Activated T-cell treated with anti-CD3 and anti-CD28 coated beads for 48 hours (primary cell): ENCODE results near the gene YPEL2.
"Not testable (repeated sequence)": the region's sequence is repeated elsewhere in the genome, so short reads cannot be mapped to it uniquely, and the experiment has no call there.

ENCODE experiments used
- DNase-seq: peaks from one replicate; pipeline ENCODE4 v3.0.0-alpha.2; 2020; ENCODE audit warnings: low read depth

The YPEL2 gene

GRCh38 chr17:59406808-59407381, 75.4 kb downstream of the YPEL2 start:
- DNase-seq: no peak

- DNase-seq: no peak
Measured at GRCh38 chr17:59409336-59410048, 78.0 kb downstream of the YPEL2 start.

- no peak for DNase-seq
Measured at GRCh38 chr17:59410049-59410437, 78.6 kb downstream of the YPEL2 start.

- not testable (repeated sequence) for DNase-seq
Measured at GRCh38 chr17:59412431-59412830, 81.0 kb downstream of the YPEL2 start.

- no peak for DNase-seq
Measured at GRCh38 chr17:59413014-59413766, 81.7 kb downstream of the YPEL2 start.

- DNase-seq: no peak
Measured at GRCh38 chr17:59415397-59415796, 83.9 kb downstream of the YPEL2 start.

- DNase-seq: no peak
Measured at GRCh38 chr17:59416184-59416583, 84.7 kb downstream of the YPEL2 start.

- no peak for DNase-seq
Measured at GRCh38 chr17:59417452-59417851, 86.0 kb downstream of the YPEL2 start.

- DNase-seq: no peak
Measured at GRCh38 chr17:59418732-59419166, 87.3 kb downstream of the YPEL2 start.

- DNase-seq: no peak
Measured at GRCh38 chr17:59420901-59421300, 89.4 kb downstream of the YPEL2 start.

GRCh38 chr17:59421722-59422121, 90.3 kb downstream of the YPEL2 start:
- no peak for DNase-seq

GRCh38 chr17:59423137-59423724, 91.8 kb downstream of the YPEL2 start:
- no peak for DNase-seq

- no peak for DNase-seq
Measured at GRCh38 chr17:59423903-59424302, 92.4 kb downstream of the YPEL2 start.

- DNase-seq: no peak
Measured at GRCh38 chr17:59424331-59424730, 92.9 kb downstream of the YPEL2 start.

- DNase-seq: no peak
Measured at GRCh38 chr17:59425085-59425931, 93.9 kb downstream of the YPEL2 start.

GRCh38 chr17:59426031-59426430, 94.6 kb downstream of the YPEL2 start:
- DNase-seq: no peak

- peak; percentile 34 for DNase-seq
Measured at GRCh38 chr17:59427425-59427921, 96.0 kb downstream of the YPEL2 start.

GRCh38 chr17:59427996-59428395, 96.5 kb downstream of the YPEL2 start:
- DNase-seq: no peak

GRCh38 chr17:59428916-59429485, 97.5 kb downstream of the YPEL2 start:
- DNase-seq: no peak

- DNase-seq: no peak
Measured at GRCh38 chr17:59431601-59432000, 100.1 kb downstream of the YPEL2 start.

GRCh38 chr17:59432657-59433056, 101.2 kb downstream of the YPEL2 start:
- DNase-seq: no peak
